SKM-1 treated with dmso at 0.1 percent for 144 hours (cell line): ENCODE data around the gene FAM131A.

Experiments
- DNase-seq: peaks from one replicate; lab custom pipeline; 2025; ENCODE audit not compliant: unreplicated experiment; lab: John Stamatoyannopoulos, UW

The FAM131A gene

GRCh38 chr3:184388936-184389230 is 51.5 kb downstream of the FAM131A start:
- no peak for DNase-seq

GRCh38 chr3:184389384-184389783 is 52.0 kb downstream of the FAM131A start:
- no peak for DNase-seq

- DNase-seq = no peak
Measured at GRCh38 chr3:184389935-184390528, 52.6 kb downstream of the FAM131A start.

- DNase-seq = no peak
Measured at GRCh38 chr3:184391266-184391665, 53.9 kb downstream of the FAM131A start.

- DNase-seq = no peak
Measured at GRCh38 chr3:184395320-184395660, 57.9 kb downstream of the FAM131A start.
